ENCODE measurements around the gene PARVB.

DNA sequence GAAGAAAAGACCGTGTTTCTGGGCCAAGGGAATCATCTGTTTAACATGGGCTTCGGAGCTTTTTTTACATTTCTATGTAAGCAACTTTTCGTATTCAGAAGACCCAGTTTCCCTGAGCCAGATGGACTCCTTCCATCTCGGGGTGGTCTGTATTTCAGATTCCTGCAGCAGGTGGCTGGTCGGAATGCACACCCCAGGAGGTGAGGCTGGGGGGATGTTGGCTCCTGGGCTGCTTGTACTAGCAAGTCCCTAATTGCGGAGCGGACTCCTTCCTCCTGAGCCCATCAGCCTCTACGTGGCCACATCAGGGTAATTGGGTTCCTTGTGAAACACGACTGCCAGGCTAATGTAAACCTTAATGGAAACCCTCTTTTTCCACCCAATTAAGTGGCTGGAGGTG, 58.7 kb downstream of the PARVB start:
- TF ChIP-seq ZIC2 (tag by site-specific recombination; IDR thresholded peaks at IDR 0.05) (no peak), CTCF (tag by site-specific recombination; IDR thresholded peaks at IDR 0.05) (no peak), ZNF776 (tag by site-specific recombination; IDR thresholded peaks at IDR 0.05; ENCODE audit: borderline replicate concordance) (no peak), ZXDB (tag by site-specific recombination; IDR thresholded peaks at IDR 0.05) (no peak), ZNF660 (tag by site-specific recombination; IDR thresholded peaks at IDR 0.05) (no peak), ZBTB8A (tag by site-specific recombination; IDR thresholded peaks at IDR 0.05) (no peak), ZNF335 (tag by site-specific recombination; conservative IDR thresholded peaks at IDR 0.05) (no peak), ZNF580 (tag by site-specific recombination; IDR thresholded peaks at IDR 0.05) (no peak), HOXC10 (CRISPR knock-in tag; IDR thresholded peaks at IDR 0.05) (no peak)

All from HEK293 (cell line).